GM18907 (cell line): ENCODE results near the gene FHIT.

Experiments
- ATAC-seq: cut with Tn5 transposase; IDR thresholded peaks from one replicate; pipeline ENCODE4 v1.9.1; 2021; ENCODE audit warnings: mild to moderate bottlenecking, moderate library complexity; ENCODE audit not compliant: unreplicated experiment

The FHIT gene

GRCh38 chr3:60202052-60202726 lies 1049.1 kb downstream of the FHIT start:
- ATAC-seq: no peak

DNA sequence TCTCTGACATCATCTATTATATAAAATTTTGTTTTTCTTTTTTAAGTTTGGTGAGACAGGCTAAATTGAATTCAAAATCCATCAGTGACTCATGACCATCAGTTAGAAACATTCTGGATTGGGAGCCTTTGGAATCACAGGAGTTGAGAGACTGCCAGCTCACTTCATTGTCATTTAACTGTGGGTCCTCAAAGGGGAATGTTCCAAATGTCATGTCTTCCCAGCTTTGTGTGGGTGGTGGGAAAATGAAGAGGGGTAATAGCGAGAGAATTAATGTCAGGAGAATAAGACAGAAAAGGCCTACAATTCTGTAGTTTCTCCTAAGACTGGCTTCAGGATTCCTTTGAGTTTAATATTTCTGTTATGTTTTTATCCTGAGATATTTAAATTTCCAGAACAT lies 1051.9 kb downstream of the FHIT start:
- no peak for ATAC-seq

GRCh38 chr3:60198179-60198720 lies 1053.0 kb downstream of the FHIT start:
- ATAC-seq: no peak

- ATAC-seq: no peak
Measured at GRCh38 chr3:60192297-60193114, 1058.7 kb downstream of the FHIT start.

GRCh38 chr3:60190073-60190472 lies 1061.2 kb downstream of the FHIT start:
- ATAC-seq: no peak

GRCh38 chr3:60189304-60189703 lies 1061.9 kb downstream of the FHIT start:
- ATAC-seq: no peak

DNA sequence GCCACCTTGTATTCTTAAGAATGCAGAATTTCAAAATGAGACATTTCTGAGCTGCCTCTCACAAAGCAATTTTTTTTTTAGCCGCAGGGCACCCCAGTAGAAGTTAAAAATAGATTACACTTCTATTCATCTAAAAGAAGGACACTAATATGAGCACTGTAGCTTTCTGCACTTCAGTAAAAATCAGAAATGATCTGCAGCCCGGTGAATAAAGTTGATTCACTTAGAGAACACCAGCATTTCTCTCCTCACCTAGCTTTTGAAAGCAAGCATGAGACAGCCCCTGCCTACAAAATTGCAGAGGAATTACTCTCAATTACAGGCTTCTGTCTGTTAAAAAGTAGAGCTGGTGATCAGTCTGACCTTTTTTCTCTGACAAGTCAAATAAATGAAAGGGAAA lies 1062.4 kb downstream of the FHIT start:
- ATAC-seq: no peak

DNA sequence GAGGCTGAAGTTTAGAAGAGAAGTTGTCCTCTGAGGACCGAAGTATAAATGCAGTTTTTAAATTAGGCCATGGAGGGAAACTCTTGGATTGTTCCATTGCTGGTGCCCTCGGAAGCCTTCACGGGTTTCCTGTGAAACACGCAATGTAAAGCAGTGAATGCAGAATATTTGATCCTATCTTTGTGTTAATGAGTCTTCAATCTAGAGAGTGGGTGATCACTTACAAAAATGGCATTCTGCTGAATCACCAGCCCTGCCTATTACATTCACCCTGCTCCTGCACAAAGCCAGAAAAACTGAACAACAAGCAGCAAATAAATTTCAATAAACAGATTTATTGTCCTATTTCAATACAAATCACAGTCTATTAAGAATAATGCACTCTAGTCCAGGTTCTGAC lies 1063.9 kb downstream of the FHIT start:
- no peak for ATAC-seq

GRCh38 chr3:60186359-60186758 lies 1064.9 kb downstream of the FHIT start:
- no peak for ATAC-seq

GRCh38 chr3:60185161-60185560 lies 1066.1 kb downstream of the FHIT start:
- ATAC-seq: no peak

- no peak for ATAC-seq
Measured at GRCh38 chr3:60182697-60183096, 1068.6 kb downstream of the FHIT start.

GRCh38 chr3:60178931-60179653 lies 1072.2 kb downstream of the FHIT start:
- ATAC-seq: no peak

- no peak for ATAC-seq
Measured at GRCh38 chr3:60177726-60178125, 1073.5 kb downstream of the FHIT start.

DNA sequence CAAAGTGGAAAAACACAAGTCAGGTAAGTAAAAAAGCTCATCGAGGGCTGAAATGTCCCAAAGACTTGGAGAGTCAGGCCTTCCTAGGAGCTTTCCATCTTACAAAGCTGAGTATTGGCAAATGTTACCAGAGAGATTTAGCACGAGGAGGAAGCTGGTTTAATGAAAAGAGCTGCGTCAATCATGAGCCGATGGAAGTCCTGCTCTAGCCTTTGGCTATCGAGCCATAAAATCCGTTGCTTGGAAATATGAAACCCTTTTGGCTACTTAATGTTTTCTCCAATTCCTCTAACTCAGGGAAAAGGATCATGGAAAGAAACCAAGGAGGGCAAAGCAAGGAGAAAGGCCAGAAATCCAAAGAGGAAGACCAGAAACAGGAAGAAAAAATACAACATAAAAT lies 1074.6 kb downstream of the FHIT start:
- no peak for ATAC-seq

DNA sequence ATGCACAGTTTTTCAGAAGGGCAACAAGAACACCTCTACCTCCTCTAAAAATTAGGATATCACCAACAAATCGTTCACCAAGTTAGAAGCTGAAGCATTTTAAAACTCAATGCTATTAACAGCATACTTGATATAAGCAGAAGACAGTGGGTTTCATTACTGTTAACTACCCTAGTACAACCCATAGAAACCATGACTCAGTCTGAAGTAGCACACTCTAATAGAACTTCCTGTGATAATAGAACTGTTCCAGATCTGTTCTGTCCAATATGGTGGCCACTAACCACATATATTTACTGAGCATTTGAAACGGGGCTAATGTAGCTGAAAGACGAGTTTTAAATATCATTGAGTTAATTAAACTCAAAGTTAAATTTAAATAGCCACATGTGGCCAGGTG lies 1075.6 kb downstream of the FHIT start:
- ATAC-seq: no peak

GRCh38 chr3:60169755-60170154 lies 1081.5 kb downstream of the FHIT start:
- ATAC-seq: no peak

DNA sequence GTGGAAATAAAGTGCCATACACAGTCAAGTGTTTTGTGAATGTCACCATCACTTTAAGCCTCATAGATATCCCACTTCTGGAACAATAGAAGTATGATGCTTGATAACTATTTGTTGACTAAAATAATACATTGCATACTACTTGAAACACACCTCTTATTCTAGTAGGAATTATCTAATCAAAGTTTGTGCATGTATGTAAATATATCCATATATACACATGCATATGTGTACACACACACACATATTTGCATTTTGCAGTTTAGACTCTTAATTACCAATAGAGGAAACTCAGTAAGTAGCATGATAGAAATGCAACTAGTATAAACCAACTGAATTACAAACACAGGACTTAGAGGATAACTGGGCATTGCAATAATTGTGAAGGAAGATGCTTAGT lies 1084.1 kb downstream of the FHIT start:
- no peak for ATAC-seq

GRCh38 chr3:60160822-60161748 lies 1090.2 kb downstream of the FHIT start:
- no peak for ATAC-seq

- ATAC-seq: no peak
Measured at GRCh38 chr3:60160111-60160821, 1091.0 kb downstream of the FHIT start.

DNA sequence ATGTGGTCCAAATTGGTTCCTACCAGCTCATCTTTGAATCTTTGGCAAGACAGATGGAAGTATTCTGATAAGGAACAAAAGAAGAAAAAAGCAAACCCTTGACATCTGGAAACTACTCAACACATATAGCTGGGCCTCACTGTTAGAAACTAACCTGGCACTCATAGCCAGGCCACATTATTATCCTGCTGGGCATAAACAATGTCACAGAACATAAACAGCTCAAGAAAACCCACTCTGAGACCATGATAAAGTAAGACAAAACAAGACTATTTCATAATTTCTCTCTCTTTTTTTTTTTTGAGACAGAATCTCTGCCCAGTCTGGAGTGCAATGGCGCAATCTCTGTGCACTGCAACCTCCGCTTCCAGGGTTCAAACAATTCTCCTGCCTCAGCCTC lies 1093.2 kb downstream of the FHIT start:
- ATAC-seq: no peak
